DOHH2 (cell line): ENCODE measurements around the gene ADAMTSL5.

Source experiments
- EZH2phosphoT487 ChIP-seq: fragments of 200-600 bp; sonication (generic); IDR thresholded peaks from 2 replicates; pipeline ENCODE4 v1.6.1; 2017; ENCODE audit warnings: borderline replicate concordance, mild to moderate bottlenecking, antibody characterized with exemption, low read length, moderate library complexity, mixed read lengths
- TF ChIP-seq, protein P1 (sequence below): fragments of 200-600 bp; sonication (generic); IDR thresholded peaks from one replicate; pipeline ENCODE4 v1.5.1; 2014; ENCODE audit warnings: antibody characterized with exemption, mild to moderate bottlenecking, low read depth, low read length; ENCODE audit not compliant: poor library complexity, severe bottlenecking

DNA sequence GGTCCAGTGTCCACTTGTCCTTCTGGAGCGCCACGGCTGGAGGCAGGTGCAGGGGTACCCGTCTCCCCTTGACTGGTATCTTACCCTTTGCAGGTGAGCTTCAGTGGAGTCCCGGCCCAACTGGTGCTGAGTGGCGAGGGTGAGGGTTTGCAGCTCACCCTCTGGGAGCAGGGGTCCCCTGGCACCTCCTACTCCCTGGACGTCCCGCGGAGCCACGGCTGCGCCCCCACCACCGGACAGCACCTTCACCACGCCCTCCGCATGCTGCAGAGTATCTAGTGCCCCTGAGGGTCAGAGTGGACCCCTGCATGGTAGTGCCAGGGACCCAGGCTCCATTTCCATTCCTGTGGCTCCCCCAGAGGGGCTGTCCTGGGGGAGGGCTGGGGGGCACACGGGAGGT is 22.2 kb upstream of the ADAMTSL5 start:
- TF ChIP-seq, protein P1, sequence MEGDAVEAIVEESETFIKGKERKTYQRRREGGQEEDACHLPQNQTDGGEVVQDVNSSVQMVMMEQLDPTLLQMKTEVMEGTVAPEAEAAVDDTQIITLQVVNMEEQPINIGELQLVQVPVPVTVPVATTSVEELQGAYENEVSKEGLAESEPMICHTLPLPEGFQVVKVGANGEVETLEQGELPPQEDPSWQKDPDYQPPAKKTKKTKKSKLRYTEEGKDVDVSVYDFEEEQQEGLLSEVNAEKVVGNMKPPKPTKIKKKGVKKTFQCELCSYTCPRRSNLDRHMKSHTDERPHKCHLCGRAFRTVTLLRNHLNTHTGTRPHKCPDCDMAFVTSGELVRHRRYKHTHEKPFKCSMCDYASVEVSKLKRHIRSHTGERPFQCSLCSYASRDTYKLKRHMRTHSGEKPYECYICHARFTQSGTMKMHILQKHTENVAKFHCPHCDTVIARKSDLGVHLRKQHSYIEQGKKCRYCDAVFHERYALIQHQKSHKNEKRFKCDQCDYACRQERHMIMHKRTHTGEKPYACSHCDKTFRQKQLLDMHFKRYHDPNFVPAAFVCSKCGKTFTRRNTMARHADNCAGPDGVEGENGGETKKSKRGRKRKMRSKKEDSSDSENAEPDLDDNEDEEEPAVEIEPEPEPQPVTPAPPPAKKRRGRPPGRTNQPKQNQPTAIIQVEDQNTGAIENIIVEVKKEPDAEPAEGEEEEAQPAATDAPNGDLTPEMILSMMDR: no peak
- no peak for TF ChIP-seq EZH2phosphoT487
